ENCODE results near the gene PSIP1.
"Not testable (repeated sequence)": the region's sequence is repeated elsewhere in the genome, so short reads cannot be mapped to it uniquely, and the experiment has no call there.

Gene PSIP1

DNA sequence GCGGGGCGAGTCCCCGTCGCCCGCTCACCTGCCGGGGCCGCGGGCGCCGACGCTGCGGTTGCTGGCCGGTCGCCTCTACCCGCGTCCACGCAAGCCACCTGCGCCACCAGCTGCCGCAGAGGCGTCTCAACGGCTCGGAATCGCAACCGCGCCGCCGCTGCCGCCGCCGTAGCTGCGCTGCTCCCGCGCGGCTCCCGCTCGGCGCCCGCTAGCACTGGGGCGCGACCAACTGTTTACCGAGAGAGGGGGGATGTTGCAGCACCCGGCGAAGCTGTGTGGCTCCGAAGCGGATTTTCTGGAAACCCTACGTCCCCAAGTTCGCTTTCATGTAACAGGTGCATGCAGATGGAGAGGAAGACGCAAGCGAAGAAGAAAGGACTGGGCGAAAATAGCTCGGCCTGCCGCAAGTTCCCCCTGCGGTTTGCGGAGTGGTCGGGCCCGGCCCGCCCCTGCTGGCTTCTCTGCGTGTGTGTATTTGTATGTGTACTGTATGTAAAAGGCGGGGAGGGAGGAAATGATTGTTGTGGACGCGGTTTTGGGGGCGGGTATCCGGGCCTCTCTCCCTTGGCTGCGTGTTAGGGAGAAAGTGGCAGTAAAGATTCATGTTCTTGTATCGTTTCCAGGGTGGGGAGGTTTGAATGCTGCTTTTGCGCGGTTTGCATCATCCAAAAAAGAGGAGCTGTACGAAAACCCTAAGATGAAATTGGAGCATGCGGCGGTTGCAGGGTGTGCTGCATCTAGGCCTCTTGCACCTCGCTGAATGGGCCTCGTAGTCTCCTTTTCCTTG lies at the start of gene PSIP1:
TSS of gene PSIP1 (minus strand) at position 182 of the 787 bp plus-strand sequence. CDS start 782 bp downstream, outside the sequence.
- DNase-seq = peak; percentile 93

- DNase-seq = no peak
Measured at GRCh38 chr9:15553528-15553898, 42.7 kb upstream of the PSIP1 start.

GRCh38 chr9:15552636-15553527 lies 42.1 kb upstream of the PSIP1 start, which contains the start of gene CCDC171:
Gene CCDC171 (plus strand): TSS chr9:15553043. CDS start chr9:15564089, 11,046 bp downstream.
- DNase-seq = peak; percentile 97

DNA sequence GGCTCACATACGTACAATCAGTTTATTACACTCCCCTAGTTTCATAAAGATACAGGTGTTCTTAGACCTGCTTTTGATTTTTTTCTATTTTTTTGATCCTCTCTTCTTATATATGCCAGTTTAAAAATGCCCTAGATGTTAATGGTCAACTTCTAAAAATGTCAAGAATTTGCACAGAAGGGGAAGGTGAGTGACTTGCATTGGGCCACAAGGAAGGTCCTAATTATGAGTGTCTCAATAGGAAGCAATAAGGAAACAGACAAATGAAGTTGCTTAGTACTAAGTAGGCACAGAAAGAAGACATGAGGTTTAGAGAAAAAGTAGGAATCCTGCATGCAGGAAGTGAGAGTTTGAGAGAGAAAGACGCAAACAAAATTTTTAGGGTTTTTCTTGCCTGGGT lies 38.8 kb upstream of the PSIP1 start:
- DNase-seq = no peak

DNA sequence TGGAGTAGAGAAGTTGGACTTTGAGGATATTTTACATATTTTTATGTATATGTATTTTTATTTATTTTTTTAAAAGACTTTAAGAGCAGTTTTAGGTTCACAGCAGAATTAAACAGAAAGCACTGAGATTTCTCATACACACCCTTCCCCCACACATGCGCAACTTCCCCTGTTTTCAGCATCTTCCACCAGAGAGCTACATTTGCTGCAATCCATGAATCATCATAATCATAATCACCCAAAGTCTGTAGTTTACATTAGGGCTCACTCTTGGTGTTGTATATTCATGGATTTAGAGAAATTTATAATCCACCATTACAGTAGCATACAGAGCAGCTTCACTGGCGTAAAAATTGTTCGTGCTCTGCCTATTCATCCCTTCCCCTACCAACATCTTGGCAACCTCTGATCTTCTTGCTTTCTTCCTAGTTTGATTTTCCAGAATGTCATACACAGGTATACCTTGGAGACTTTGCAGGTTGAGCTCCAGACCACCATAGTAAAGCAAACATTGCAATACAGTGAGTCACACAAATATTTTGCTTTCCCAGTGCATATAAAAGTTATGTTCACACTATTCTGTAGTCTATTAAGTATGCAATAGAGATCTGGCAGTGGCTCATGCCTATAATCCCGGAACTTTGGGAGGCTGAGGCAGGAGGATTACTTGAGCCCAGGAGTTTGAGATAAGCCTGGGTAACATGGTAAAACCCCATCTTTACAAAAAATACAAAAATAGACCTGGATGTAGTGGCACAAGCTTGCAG lies 32.5 kb upstream of the PSIP1 start:
- DNase-seq = no peak

DNA sequence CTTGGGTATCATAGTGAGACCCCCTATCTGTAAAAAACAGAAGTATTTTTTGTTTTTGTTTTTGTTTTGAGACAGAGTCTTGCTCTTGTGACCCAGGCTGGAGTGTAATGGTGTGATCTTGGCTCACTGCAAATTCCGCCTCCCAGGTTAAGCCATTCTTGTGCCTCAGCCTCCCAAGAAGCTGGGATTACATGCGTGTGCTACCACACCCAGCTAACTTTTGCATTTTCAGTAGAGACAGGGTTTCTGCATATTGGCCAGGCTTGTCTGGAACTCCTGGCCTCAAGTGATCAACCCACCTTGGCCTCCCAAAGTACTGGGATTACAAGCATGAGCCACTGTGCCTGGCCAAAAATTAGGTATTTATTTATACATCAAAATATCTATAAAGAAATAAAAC lies 31.9 kb upstream of the PSIP1 start:
- no peak for DNase-seq

DNA sequence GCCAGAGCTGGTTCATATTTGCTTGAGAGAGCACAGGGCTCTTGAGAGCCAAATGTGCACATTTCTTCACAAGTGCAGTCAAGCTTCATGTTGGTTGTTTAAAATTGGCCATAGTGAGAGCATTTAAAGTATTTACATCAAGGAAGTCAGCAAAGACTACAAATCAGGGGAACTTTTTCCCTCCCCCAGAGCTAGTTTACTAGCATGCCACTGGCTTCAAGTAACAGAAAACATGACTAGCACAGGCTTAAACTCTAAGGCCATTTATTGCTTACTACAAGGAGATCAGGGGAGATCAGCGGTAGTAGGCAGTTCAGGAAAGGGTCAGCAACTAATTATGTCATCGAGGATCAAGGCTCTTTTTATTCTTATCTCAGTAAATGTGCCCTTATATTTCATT lies 31.1 kb upstream of the PSIP1 start:
- DNase-seq = no peak

- no peak for DNase-seq
Measured at GRCh38 chr9:15531380-15531779, 20.6 kb upstream of the PSIP1 start.

GRCh38 chr9:15529566-15530324 lies 19.0 kb upstream of the PSIP1 start:
- no peak for DNase-seq

- not testable (repeated sequence) for DNase-seq
Measured at GRCh38 chr9:15527035-15527434, 16.3 kb upstream of the PSIP1 start.

GRCh38 chr9:15525958-15526357 lies 15.2 kb upstream of the PSIP1 start:
- DNase-seq = no peak

DNA sequence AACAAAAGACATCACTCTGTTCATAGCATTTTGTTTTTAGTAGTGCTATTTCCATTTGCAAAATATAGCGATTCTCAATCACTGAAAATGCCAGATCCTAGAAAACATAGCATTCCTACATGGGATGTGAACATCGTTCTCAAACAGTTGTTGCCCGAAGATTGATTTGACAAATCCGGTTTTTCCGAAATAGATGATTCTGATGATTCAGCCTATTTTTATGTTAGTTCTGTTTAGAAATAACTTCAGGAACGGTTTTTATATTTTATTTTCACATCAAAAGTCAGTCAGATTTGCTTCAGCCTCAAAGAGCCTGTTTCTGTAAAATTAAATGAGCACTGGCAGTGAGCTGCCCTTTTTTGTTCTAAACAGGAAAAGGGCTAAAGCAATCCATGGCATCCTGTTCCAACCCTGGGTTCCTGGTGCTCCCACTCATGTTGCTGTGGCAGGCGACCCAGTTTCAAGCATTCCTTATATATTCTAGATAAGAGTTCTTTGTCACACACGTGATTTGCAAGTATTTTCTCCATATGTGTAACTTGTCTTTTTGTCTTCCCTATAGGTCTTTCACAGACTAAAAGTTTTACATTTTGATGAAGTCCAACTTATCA lies 14.2 kb upstream of the PSIP1 start:
- DNase-seq = no peak

DNA sequence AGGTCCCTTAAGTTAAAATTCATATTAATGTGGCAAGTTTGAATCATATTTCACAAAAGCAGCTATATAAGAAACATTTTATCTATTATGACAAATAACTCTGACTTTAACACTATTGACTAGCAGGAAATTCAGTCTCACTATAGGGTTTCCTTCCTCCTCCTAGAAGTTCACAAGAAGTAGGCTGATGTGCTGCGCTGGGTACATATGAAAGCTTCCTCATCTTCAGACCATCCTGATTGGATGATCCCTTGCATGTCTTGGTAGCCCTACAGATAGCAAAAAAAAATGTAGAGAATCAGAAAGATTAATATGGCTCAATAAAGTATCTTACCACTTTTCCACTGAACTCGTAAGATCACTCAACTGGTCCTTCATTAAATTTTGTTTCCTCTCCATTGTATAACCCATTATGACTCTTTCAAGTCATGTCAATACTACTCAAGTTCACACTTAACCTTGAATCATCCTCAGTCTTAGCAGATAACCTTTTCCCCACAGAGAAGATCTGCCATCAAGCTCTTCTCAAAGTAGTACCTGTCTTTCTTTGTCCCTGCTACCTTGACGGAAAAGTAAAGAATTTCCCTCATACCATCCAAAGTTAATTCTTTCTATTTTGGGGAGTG lies 11.5 kb upstream of the PSIP1 start:
- no peak for DNase-seq

- no peak for DNase-seq
Measured at GRCh38 chr9:15521254-15521653, 10.5 kb upstream of the PSIP1 start.

DNA sequence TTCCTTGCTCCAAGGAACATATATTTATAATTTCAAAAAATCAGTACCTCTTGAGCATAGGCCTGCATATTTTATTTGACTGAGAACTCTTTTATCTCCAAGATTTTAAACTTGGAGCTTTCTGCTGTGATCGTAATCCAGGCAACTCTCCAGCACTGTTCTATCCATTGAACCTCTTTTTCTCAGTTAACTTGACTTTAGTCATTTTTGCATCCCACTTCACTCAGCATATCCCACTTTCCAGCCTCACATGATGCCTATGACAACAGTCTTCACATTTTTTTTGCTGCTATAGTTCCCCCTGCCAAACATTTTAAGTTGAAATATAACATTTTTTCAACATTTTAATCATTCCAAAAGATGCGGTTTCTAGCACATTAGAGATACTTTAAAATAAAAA lies 9.1 kb upstream of the PSIP1 start:
- DNase-seq = no peak

DNA sequence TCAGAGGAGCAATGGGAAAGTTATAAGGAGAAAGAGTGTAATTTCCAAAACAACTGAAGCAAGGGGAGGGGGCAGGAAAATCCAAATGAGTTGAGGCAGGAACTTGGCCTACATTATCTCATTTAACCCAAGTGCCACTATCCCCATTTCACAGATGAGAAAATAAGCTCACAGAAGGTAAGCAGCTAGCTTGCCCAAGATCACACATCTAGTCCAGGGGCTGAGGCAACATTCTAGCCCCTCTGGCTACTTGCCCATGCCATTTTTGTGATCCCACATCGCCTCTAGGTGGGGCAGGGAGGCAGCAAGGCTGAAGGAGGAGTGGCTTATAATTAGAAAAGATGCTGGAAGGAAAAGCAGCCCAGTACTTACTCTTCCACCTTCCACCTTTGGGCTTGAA lies 2.6 kb upstream of the PSIP1 start:
- DNase-seq = no peak

DNA sequence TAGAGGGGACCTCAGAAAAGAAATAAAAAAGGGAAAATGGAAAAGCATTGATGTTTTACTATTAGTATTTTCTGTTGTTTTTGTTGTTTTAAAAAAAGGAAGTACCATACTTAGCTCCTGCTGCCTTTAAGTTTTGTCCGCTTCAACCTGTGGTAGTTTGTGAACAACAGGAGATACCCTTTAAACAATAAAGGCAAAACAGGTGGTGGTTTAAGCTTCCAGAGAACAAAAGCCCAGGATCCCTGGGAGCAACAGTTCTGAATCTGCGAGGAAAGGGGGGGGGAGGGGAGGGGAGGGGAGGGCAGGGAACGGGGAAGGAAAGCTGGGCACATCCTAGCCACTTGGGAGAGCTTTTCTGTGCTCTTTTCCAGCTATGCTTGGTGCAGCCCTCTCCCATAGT lies 2.1 kb upstream of the PSIP1 start:
- no peak for DNase-seq

DNA sequence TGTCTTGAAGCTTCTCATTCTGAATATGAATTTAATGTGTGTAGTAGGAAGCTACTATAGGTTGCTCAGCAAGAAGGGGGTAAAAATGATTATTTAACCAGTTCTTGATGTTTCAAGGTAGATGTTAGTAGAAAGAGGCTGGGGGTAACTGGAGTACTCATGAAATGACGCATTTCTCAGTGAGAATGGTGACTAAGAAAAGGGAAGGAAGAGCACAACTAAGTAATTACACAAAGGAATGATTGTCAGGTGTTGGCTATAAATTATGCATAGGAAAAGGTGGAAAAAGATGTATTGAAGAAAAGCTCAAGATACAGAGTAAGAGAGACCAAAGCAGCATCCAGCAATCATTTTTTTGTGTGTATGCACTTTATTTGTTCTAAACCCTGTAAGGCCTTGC lies 1.4 kb upstream of the PSIP1 start:
- DNase-seq = no peak

- peak; percentile 74 for DNase-seq
Measured at GRCh38 chr9:15509931-15510788, 610 bp downstream of the PSIP1 start.

GRCh38 chr9:15505921-15506320 lies 4.8 kb downstream of the PSIP1 start:
- DNase-seq = no peak

Data from left hindlimb (tissue), 1 donor.